Suprapubic skin (tissue), 4 donors: ENCODE results near the gene TGM2. TPM values are rescaled to one million over a fixed set of nuclear protein-coding genes. Genes with fewer than 3 reads are reported as not detected.

Source experiments
- DNase-seq, 2 donors: peaks; one replicate each; pipeline ENCODE4 v3.0.0-alpha.2; 2019; ENCODE audit warnings: low spot score in 2 of 2
- H3K27ac ChIP-seq: fragments of 200-600 bp; sonication (generic); one replicate; pipeline ENCODE4 v1.5.1; 2019
- H3K27me3 ChIP-seq: fragments of 200-600 bp; sonication (generic); one replicate; pipeline ENCODE4 v1.5.1; 2019
- H3K36me3 ChIP-seq: fragments of 200-600 bp; sonication (generic); one replicate; pipeline ENCODE4 v1.5.1; 2019
- H3K4me1 ChIP-seq: fragments of 200-600 bp; sonication (generic); one replicate; pipeline ENCODE4 v1.5.1; 2019
- H3K4me3 ChIP-seq: fragments of 200-600 bp; sonication (generic); one replicate; pipeline ENCODE4 v1.5.1; 2019; ENCODE audit warnings: mild to moderate bottlenecking
- H3K9me3 ChIP-seq: fragments of 200-600 bp; sonication (generic); one replicate; pipeline ENCODE4 v1.5.1; 2019
- EP300 ChIP-seq: sonication (generic); formaldehyde crosslinking; IDR thresholded peaks from one replicate; pipeline ENCODE4 v1.6.1; 2017; ENCODE audit warnings: antibody characterized with exemption
- POLR2A ChIP-seq, 2 donors: fragments of 450-650 bp; IDR thresholded peaks; one replicate each; pipeline ENCODE4 v1.6.1; 2017; ENCODE audit warnings: antibody characterized with exemption in 2 of 2, mild to moderate bottlenecking in 2 of 2, moderate library complexity in 2 of 2
- POLR2AphosphoS5 ChIP-seq, 3 donors: sonication (generic); formaldehyde crosslinking; IDR thresholded peaks; one replicate each; pipeline ENCODE4 v1.6.1; 2017; ENCODE audit warnings: antibody characterized with exemption in 3 of 3
- WGBS: methylation state at CpG from one replicate; pipeline ENCODE4 v1.1.5; 2018; 5-methylcytosine and 5-hydroxymethylcytosine counted together
- total RNA-seq, 4 donors: library from RNA; depleted of rRNA; stranded (reverse); fragments of >200 nt; gene quantifications; one replicate each; pipeline ENCODE4 v1.1.0, GENCODE V29; 2016
- TF ChIP-seq, protein P1 (sequence below), 2 donors: fragments of 200-600 bp in 1 of 2; fragments of 450-650 bp in 1 of 2; sonication (generic) in 1 of 2; IDR thresholded peaks; one replicate each; pipeline ENCODE4 v1.5.1; 2016 to 2019; ENCODE audit warnings: antibody characterized with exemption in 2 of 2, mild to moderate bottlenecking in 1 of 2, moderate library complexity in 1 of 2

The TGM2 gene
- total RNA-seq, 4 donors from 2014 or later: 1.5 to 6.6 (median 3.8) TPM

DNA sequence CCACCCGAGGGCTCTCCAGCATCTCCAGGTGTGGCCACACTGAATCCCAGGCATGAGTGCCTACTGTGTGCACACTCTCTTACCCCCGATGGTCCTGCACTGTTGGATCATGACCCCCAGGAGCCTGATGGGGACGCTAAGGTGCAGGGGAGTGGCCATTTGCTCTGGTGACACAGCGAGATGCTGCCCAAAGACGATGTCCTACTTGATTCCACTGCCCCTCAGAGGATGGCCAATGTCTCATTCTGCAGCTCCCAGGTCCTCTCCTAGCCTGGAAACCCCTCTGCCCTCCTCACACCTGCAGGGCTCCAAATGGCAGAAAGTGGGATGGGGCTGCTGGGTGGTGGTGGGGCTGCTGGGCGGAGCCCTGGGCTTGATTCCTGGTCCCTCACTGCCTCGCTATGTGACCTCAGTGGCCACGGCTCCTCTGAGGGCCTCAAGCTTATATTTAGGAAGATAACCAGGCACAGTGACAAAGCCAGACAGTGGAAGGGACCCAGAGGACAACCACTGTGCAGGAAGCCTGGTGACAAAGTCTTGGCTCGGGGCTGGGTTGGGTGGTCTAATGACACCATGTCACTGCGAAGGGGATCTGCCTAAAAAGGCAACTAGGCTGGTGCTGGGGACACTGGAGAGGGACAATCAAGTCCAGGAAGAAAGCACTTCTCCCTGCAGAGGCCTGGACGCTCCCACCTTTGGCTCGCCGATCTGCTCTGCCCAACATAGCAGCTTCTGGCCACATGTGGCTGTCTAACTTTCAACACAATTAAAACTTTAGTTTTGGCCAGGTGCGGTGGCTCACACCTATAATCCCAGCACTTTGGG, 28.4 kb downstream of the TGM2 start:
- Histone ChIP-seq H3K36me3 (no peaks in the 10 kb centered on the region), H3K9me3 (no peaks in the 10 kb centered on the region), H3K4me3 (no peak overlapping the region), H3K27me3 (no peaks in the 10 kb centered on the region), H3K27ac (no peak overlapping the region), H3K4me1 (no peaks in the 10 kb centered on the region)
- DNase-seq: no peak
- TF ChIP-seq EP300: no peak
- TF ChIP-seq POLR2AphosphoS5 (IDR thresholded peaks at IDR 0.05): no peak
- WGBS: 91% methylated on average over 11 of the region's 14 CpGs

DNA sequence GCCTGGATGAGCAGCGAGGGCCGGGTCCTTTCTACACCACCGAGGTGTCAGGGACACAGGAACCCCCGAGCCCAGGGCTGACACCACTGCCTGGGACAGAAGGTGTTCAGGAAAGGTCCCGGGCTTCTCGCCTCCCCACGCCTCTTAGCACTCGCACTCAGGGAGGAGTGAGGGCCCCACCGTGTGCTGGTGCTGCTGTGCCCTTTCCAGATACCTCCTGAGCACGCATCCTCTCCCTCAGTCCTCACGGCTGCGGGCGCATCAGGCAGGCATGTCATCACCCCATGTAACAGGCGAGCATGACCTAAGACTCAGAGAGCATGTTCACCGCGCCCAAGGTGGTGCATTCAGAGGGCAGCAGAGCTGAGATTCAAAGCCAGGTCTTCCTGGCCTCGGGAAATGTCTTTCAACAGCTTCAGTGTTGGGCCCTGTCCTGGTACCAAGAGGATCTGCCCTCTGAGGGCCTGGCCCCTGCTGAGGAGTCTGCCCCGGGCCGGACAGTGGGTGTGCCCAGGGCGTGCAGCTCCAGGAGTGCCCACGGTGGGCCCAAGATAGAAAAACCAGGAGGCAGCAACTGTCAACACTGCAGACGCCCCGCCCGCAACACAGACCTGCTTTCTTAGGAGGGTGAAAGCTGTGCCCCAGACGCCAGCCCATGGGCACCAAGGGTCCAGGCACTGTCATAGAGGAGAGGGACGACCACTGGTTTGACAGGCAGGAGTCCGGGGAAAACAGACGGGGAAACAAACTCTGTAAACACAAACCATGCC, 29.2 kb downstream of the TGM2 start:
- H3K4me1 ChIP-seq: no peaks in the 10 kb centered on the region
- no peak for DNase-seq
- no peak overlapping the region for H3K4me3 ChIP-seq
- H3K36me3 ChIP-seq: no peaks in the 10 kb centered on the region
- no peak overlapping the region for H3K27ac ChIP-seq
- H3K27me3 ChIP-seq: peaks cover 2% of the 10 kb centered on the region
- no peaks in the 10 kb centered on the region for H3K9me3 ChIP-seq
- no peak for TF ChIP-seq EP300
- TF ChIP-seq POLR2AphosphoS5 (IDR thresholded peaks at IDR 0.05): no peak
- TF ChIP-seq POLR2A (IDR thresholded peaks at IDR 0.05): no peak
- TF ChIP-seq, protein P1, sequence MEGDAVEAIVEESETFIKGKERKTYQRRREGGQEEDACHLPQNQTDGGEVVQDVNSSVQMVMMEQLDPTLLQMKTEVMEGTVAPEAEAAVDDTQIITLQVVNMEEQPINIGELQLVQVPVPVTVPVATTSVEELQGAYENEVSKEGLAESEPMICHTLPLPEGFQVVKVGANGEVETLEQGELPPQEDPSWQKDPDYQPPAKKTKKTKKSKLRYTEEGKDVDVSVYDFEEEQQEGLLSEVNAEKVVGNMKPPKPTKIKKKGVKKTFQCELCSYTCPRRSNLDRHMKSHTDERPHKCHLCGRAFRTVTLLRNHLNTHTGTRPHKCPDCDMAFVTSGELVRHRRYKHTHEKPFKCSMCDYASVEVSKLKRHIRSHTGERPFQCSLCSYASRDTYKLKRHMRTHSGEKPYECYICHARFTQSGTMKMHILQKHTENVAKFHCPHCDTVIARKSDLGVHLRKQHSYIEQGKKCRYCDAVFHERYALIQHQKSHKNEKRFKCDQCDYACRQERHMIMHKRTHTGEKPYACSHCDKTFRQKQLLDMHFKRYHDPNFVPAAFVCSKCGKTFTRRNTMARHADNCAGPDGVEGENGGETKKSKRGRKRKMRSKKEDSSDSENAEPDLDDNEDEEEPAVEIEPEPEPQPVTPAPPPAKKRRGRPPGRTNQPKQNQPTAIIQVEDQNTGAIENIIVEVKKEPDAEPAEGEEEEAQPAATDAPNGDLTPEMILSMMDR (IDR thresholded peaks at IDR 0.05): no peak
- WGBS: 67% methylated on average over 7 of the region's 28 CpGs

DNA sequence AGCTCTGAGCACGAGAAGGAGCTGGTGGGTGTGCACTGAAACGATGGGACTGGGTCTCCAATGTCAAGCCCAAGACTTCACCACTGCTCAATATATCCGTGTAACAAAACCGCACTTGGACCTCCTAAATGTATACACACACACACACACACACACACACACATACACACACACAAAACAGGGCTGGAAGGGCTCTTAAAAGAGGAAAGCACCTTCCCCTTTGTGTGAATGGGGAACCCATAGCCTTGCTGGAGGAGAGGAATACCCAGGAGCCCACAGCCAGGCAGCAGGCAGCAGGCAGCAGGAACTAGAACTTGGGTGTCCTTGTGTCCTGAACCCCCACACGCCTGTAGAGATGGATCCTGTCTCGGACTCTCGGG, 29.8 kb downstream of the TGM2 start:
- TF ChIP-seq, protein P1 (IDR thresholded peaks at IDR 0.05): no peak
- TF ChIP-seq POLR2AphosphoS5 (IDR thresholded peaks at IDR 0.05): no peak
- no peak for TF ChIP-seq EP300
- TF ChIP-seq POLR2A (IDR thresholded peaks at IDR 0.05): no peak
- no peaks in the 10 kb centered on the region for H3K4me1 ChIP-seq
- WGBS: 81% methylated on average over 4 of the region's 7 CpGs
- H3K9me3 ChIP-seq: no peaks in the 10 kb centered on the region
- peaks cover 5% of the 10 kb centered on the region for H3K27me3 ChIP-seq
- H3K36me3 ChIP-seq: no peaks in the 10 kb centered on the region
- H3K27ac ChIP-seq: no peak overlapping the region
- no peak for DNase-seq
- H3K4me3 ChIP-seq: no peak overlapping the region

DNA sequence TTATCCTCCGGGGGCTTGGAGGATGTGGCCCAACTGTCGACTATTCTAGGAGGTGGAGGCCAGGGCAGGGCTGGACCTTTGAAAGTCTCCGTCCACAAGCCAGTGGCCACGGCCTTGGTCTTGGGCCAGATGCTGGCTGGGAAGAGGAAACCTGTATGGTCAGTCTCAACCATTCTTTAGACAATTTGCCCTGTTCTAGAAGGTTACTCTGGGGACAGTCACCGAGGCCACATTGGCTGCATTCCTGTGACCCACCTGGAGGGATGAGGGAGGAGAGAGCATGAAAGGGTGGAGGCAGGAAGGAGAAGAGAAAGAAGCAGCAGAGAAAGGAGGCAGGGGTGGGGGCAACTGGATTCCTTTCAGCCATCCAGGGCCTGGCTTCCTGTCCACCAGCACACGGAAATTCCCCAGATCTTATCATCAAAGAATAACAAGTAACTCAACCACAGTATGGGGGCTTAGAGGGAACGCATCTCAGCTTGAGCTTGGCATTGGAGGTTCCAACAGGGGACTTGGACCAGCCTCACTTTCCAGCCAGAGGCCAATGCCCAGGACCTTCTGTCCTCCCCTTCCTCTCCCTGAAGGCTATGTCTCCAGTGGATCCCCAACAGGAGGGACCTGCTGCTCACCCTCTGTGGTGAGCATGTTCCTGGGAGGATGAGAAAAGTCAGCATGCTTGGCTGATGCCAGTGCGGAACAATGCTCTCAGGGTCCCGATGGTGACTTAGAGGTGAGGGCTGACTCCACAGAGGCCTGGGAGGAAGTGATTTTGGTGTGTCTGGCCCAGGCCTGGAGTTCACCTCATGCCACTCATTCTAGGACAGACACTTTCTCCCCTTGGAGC, 30.4 kb downstream of the TGM2 start:
- no peak for DNase-seq
- Histone ChIP-seq H3K27ac (no peak overlapping the region), H3K27me3 (peaks cover 5% of the 10 kb centered on the region), H3K4me3 (no peak overlapping the region), H3K36me3 (no peaks in the 10 kb centered on the region), H3K9me3 (no peaks in the 10 kb centered on the region), H3K4me1 (no peaks in the 10 kb centered on the region)
- 56% methylated on average over 9 of the region's 9 CpGs for WGBS
- TF ChIP-seq POLR2A (IDR thresholded peaks at IDR 0.05) (no peak), POLR2AphosphoS5 (IDR thresholded peaks at IDR 0.05) (no peak), EP300 (no peak)
- TF ChIP-seq, protein P1 (IDR thresholded peaks at IDR 0.05): no peak

DNA sequence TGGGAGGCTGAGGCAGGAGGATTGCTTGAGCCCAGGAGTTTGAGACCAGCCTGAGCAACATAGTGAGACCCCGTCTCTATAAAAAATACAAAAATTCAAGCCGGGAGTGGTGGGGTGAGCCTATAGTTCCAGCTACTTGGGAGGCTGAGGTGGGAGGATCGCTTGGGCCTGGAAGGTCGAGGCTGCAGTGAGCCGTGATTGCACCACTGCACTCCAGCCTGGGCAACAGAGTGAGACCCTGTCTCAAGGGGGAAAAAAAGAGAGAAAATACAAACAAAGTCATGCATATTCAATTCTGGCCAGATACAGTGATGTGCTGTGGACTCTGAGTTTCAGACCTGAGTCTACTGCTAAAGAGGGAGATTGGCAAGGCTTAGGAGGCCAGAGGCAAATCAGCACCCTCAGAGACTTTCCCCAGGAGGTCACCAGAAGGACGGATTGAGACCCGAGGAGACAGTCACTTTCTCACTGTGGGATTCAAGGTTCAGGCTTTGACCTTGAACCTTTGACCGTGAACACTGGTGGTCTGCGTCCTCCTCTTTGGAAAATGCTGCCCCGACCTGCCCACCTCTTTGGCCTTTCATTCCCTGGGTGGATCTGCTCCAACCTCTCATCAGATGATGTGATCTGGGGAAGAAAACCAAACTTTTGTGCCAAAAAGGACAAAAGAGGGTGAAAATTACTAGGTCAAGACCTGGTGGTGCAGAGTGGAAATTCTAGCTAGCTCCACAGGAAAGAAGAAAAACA, 31.2 kb downstream of the TGM2 start:
- Histone ChIP-seq H3K4me1 (no peaks in the 10 kb centered on the region), H3K36me3 (no peaks in the 10 kb centered on the region), H3K9me3 (no peaks in the 10 kb centered on the region), H3K4me3 (no peak overlapping the region), H3K27me3 (peaks cover 5% of the 10 kb centered on the region), H3K27ac (no peak overlapping the region)
- no peak for DNase-seq
- TF ChIP-seq, protein P1 (IDR thresholded peaks at IDR 0.05): no peak
- 85% methylated on average over 10 of the region's 10 CpGs for WGBS
